Lung (tissue), 12 donors: ENCODE results near the gene WBP4. TPM values are rescaled to one million over a fixed set of nuclear protein-coding genes. Genes with fewer than 3 reads are reported as not detected.
A peak's percentile ranks its signal among the peaks of the same experiment; 100 is the strongest.

Experiments
- ATAC-seq: fragments of 200-7000 bp; cut with Tn5 transposase; one replicate; pipeline ENCODE4 v1.9.1; 2020; ENCODE audit warnings: moderate number of reproducible peaks; ENCODE audit not compliant: insufficient read depth, low FRiP score
- DNase-seq, 3 donors: peaks; one replicate each; pipeline ENCODE4 v3.0.0-alpha.2; 2013 to 2017
- H3K27ac ChIP-seq, 2 donors: one replicate each; pipeline ENCODE4 v1.5.1; 2013; ENCODE audit warnings: mild to moderate bottlenecking in 2 of 2, moderate library complexity in 2 of 2, control low read depth in 1 of 2, inconsistent platforms in 1 of 2, low read depth in 1 of 2, low read length in 1 of 2
- H3K27me3 ChIP-seq, 3 donors: one replicate each; pipeline ENCODE4 v1.5.1; 2013; ENCODE audit warnings: low read length in 2 of 3; ENCODE audit not compliant: control insufficient read depth in 3 of 3, insufficient read depth in 3 of 3
- H3K36me3 ChIP-seq, 4 donors: one replicate each; pipeline ENCODE4 v1.5.1; 2013; ENCODE audit warnings: low read length in 4 of 4, mild to moderate bottlenecking in 1 of 4, moderate library complexity in 1 of 4; ENCODE audit not compliant: control insufficient read depth in 4 of 4, insufficient read depth in 4 of 4
- H3K4me1 ChIP-seq, 5 donors: one replicate each; pipeline ENCODE4 v1.5.1; 2013; ENCODE audit warnings: low read length in 5 of 5, mild to moderate bottlenecking in 2 of 5, moderate library complexity in 1 of 5; ENCODE audit not compliant: control insufficient read depth in 5 of 5, insufficient read depth in 5 of 5
- H3K4me3 ChIP-seq: one replicate; pipeline ENCODE4 v1.5.1; 2013; ENCODE audit warnings: mild to moderate bottlenecking, control low read depth, moderate library complexity
- H3K9ac ChIP-seq, 2 donors: one replicate each; pipeline ENCODE4 v1.5.1; 2013; ENCODE audit warnings: low read length in 2 of 2, control low read depth in 1 of 2; ENCODE audit not compliant: insufficient read depth in 1 of 2
- H3K9me3 ChIP-seq, 4 donors: one replicate each; pipeline ENCODE4 v1.5.1; 2013; ENCODE audit warnings: low read length in 3 of 4, mild to moderate bottlenecking in 1 of 4, moderate library complexity in 1 of 4; ENCODE audit not compliant: control insufficient read depth in 4 of 4, insufficient read depth in 3 of 4
- WGBS, 2 donors: extraction: QIAGEN DNeasy Blood & Tissue Kit; methylation state at CpG; one replicate each; pipeline ENCODE4 v1.1.7; 2013; 5-methylcytosine and 5-hydroxymethylcytosine counted together
- polyA plus RNA-seq, 2 donors: library from polyadenylated mRNA; stranded (reverse); fragments of 200-250 nt; gene quantifications; one replicate each; pipeline ENCODE4 v1.2.1, GENCODE V29; 2013
- total RNA-seq, 2 donors: library from RNA; depleted of rRNA in 1 of 2; stranded (reverse); fragments of >200 nt in 1 of 2; gene quantifications; one replicate each; pipeline ENCODE4 v1.2.1, GENCODE V29; 2014 to 2021
- TF ChIP-seq, protein P1 (sequence below): IDR thresholded peaks from 2 replicates; pipeline ENCODE4 v1.5.1; 2012; ENCODE audit warnings: mild to moderate bottlenecking; ENCODE audit errors: control extremely low read depth, extremely low read depth
- donor health status: control.
- donor health status: control.
- donor health status: Bipolar disorder and iron deficiency.
- donor health status: healthy.
- donor health status: DM: yes; HTN: yes; CAD: no.

Gene WBP4
- total and polyA plus RNA-seq, 4 donors = 7.9 to 12.4 (median 9.4) TPM

DNA sequence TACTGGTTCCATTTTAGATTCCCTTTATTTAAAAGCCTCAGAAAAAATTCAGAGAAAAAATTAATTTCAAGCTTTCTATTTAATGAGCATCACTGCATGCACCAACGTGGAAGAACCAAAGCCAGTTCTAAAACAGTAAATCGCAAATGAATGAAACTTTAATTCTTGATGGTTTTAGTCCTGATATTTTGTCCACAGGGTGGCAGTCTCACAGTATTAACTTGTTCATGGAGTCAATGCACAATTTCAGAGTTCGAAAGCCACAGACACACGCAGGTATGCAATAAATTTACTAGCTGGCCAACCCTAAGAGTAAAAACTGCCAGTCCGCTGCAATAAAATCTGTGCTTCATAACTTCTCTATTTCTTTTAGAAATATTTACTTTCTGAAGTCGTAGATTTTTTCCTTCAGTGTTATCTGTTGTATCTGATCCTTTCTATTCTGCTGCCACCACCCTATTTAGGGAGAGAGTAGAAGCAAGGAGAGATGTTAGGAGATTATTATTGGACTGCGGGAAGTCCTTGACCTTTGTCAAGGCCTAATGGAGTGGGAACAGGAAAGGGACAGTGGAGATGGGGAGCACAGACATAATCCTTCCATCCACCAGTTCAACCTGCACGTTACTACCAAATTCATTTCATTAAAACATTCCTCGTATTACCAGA is 7.0 kb upstream of the WBP4 start:
- Histone ChIP-seq H3K9me3 (no peaks in the 10 kb centered on the region), H3K9ac (peak overlapping the region in 1 of 2 donors; percentile 76), H3K4me3 (no peak overlapping the region), H3K27ac (peak overlapping the region in 1 of 2 donors; percentile 11), H3K36me3 (peaks cover 0 to 8% (median 4%) of the 10 kb centered on the region in 4 donors), H3K4me1 (peaks cover 5 to 49% (median 9%) of the 10 kb centered on the region in 5 donors), H3K27me3 (no peaks in the 10 kb centered on the region)
- no peak for ATAC-seq
- TF ChIP-seq, protein P1, sequence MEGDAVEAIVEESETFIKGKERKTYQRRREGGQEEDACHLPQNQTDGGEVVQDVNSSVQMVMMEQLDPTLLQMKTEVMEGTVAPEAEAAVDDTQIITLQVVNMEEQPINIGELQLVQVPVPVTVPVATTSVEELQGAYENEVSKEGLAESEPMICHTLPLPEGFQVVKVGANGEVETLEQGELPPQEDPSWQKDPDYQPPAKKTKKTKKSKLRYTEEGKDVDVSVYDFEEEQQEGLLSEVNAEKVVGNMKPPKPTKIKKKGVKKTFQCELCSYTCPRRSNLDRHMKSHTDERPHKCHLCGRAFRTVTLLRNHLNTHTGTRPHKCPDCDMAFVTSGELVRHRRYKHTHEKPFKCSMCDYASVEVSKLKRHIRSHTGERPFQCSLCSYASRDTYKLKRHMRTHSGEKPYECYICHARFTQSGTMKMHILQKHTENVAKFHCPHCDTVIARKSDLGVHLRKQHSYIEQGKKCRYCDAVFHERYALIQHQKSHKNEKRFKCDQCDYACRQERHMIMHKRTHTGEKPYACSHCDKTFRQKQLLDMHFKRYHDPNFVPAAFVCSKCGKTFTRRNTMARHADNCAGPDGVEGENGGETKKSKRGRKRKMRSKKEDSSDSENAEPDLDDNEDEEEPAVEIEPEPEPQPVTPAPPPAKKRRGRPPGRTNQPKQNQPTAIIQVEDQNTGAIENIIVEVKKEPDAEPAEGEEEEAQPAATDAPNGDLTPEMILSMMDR = peak; percentile 11
- peak in 2 of 3 donors; percentile 58 to 60 for DNase-seq
- 47 to 50% methylated on average over 9 of the region's 9 CpGs for WGBS, 2 donors

DNA sequence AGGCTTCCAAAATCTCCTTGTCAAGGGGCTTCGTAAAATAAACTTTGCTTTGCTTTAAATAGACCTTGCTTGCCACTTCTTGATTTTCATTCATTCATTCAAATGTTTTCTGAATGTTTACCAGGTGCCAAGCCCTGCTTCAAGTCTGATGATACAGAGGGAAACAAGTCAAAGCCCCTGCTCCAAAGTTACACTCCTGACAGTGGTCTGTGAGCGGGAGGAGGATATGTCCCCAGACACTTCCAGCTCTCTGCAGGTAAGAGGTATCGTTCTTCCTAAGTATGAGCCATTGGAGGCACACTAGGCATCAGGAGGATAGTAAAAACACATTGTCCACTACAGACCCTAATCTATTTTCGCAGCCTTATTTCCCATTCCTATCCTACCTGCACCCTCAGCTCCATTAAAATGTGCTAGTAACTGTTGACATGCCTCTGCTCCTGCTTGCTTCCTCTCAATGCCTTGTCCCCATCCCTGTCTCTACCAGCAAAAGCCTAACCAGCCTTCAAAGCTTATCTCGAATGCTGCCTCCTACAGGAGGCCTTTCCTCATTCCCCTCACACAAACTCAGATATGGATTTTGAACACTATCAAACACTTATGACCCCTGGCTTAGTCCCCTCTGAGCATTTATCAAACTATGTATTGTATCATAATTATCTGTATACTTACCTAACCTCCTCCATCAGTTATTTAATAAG is 6.2 kb upstream of the WBP4 start:
- WGBS, 2 donors = 92 to 94% methylated on average over 5 of the region's 5 CpGs
- Histone ChIP-seq H3K27ac (no peak overlapping the region), H3K9me3 (no peaks in the 10 kb centered on the region), H3K36me3 (peaks cover 0 to 8% (median 1%) of the 10 kb centered on the region in 4 donors), H3K27me3 (no peaks in the 10 kb centered on the region), H3K4me1 (peaks cover 5 to 45% (median 11%) of the 10 kb centered on the region in 5 donors), H3K4me3 (no peak overlapping the region), H3K9ac (no peak overlapping the region)
- TF ChIP-seq, protein P1 = no peak
- ATAC-seq = no peak
- DNase-seq = no peak

DNA sequence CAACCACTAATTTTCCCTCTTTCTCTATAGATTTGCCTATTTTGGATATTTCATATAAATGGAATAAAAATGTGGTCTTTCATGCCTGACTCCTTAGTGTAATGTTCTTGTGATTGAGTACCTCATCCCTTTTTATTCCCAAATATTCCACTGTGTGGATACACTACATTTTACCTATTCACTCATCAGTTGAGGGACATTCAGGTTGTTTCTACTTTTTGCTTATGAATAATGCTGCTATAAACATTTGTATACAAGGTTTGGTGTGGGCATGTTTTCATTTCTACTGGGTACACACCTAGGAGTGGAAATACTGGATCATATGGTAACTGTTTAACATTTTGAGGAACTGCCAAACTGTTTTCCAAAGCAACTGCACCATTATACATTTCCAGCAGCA is 5.1 kb upstream of the WBP4 start:
- Histone ChIP-seq H3K27ac (peak overlapping the region in 1 of 2 donors; percentile 4), H3K9me3 (no peaks in the 10 kb centered on the region), H3K4me1 (peaks cover 5 to 38% (median 9%) of the 10 kb centered on the region in 5 donors), H3K36me3 (peaks cover 0 to 8% (median 1%) of the 10 kb centered on the region in 4 donors), H3K9ac (peak overlapping the region in 1 of 2 donors; percentile 49), H3K4me3 (no peak overlapping the region), H3K27me3 (no peaks in the 10 kb centered on the region)
- DNase-seq (no peak), ATAC-seq (no peak)
- TF ChIP-seq, protein P1 = no peak
